K562 (cell line): ENCODE measurements around the gene HES5. TPM values are rescaled to one million over a fixed set of nuclear protein-coding genes. Genes with fewer than 3 reads are reported as not detected.

ENCODE experiments used
- HDAC8 ChIP-seq: fragments of 450-650 bp; IDR thresholded peaks from 2 replicates; pipeline ENCODE4 v1.6.1; 2016; ENCODE audit warnings: mild to moderate bottlenecking, missing genetic modification characterization, moderate library complexity, missing compliant biosample characterization
- MLLT1 ChIP-seq, 2 experiments: fragments of 450-650 bp; IDR thresholded peaks; 2 replicates each; pipeline ENCODE4 v1.6.1; 2016
- NR2F6 ChIP-seq: fragments of 450-650 bp; formaldehyde crosslinking; IDR thresholded peaks from 2 replicates; pipeline ENCODE4 v1.4.0; 2020; ENCODE audit warnings: mild to moderate bottlenecking
- PCBP1 ChIP-seq: fragments of 200-400 bp; formaldehyde crosslinking; IDR thresholded peaks from 2 replicates; pipeline ENCODE4 v1.6.1; 2018; ENCODE audit warnings: mild to moderate bottlenecking, low read depth, low read length; ENCODE audit not compliant: poor library complexity, severe bottlenecking
- POLR2AphosphoS5 ChIP-seq: IDR thresholded peaks from 2 replicates; pipeline ENCODE4 v1.6.1; 2011; ENCODE audit warnings: mild to moderate bottlenecking, low read depth, low read length, moderate library complexity; ENCODE audit not compliant: control insufficient read depth, insufficient read depth
- RNF219 ChIP-seq: fragments of 250-450 bp; sonication (Bioruptor Pico); IDR thresholded peaks from 2 replicates; pipeline ENCODE4 v1.5.0; 2022; ENCODE audit warnings: mild to moderate bottlenecking
- TSC22D4 ChIP-seq: fragments of 450-650 bp; IDR thresholded peaks from 2 replicates; pipeline ENCODE4 v1.6.1; 2016; ENCODE audit warnings: missing genetic modification characterization, missing biosample characterization, control low read depth
- YY1 ChIP-seq, 3 experiments: IDR thresholded peaks; 2 replicates each; pipeline ENCODE4 v1.6.1; 2011; ENCODE audit warnings: low read length in 2 of 3, mild to moderate bottlenecking in 2 of 3, moderate library complexity in 2 of 3, borderline replicate concordance in 1 of 3, control low read depth in 1 of 3, low read depth in 1 of 3; ENCODE audit not compliant: insufficient read depth in 3 of 3, insufficient replicate concordance in 2 of 3, control insufficient read depth in 1 of 3, insufficient read length in 1 of 3; ENCODE audit errors: extremely low read depth in 1 of 3
- ZBTB11 ChIP-seq, 3 experiments: fragments of 200-800 bp in 1 of 3; fragments of 250-450 bp in 1 of 3; fragments of 450-650 bp in 1 of 3; sonication (Bioruptor Pico) in 1 of 3; sonication (Bioruptor generic) in 1 of 3; formaldehyde crosslinking in 1 of 3; IDR thresholded peaks; 2 replicates each; pipeline versions ENCODE4 v1.6.1 to v1.8.0; 2016 to 2022; ENCODE audit warnings: mild to moderate bottlenecking in 2 of 3, missing genetic modification characterization in 2 of 3, missing compliant biosample characterization in 1 of 3, moderate library complexity in 1 of 3
- ZFPM2 ChIP-seq: fragments of 250-450 bp; sonication (Bioruptor Pico); IDR thresholded peaks from 2 replicates; pipeline ENCODE4 v1.5.1; 2022; ENCODE audit warnings: mild to moderate bottlenecking
- ZMIZ1 ChIP-seq, 2 experiments: fragments of 150-350 bp in 1 of 2; IDR thresholded peaks; 2 replicates each; pipeline ENCODE4 v1.6.1; 2012 to 2016; ENCODE audit warnings: low read depth in 2 of 2, low read length in 2 of 2, mild to moderate bottlenecking in 1 of 2, moderate library complexity in 1 of 2
- ZNF134 ChIP-seq: fragments of 250-450 bp; sonication (Bioruptor Pico); conservative IDR thresholded peaks from 2 replicates; pipeline ENCODE4 v1.4.0; 2020
- ZNF766 ChIP-seq: fragments of 200-800 bp; sonication (Bioruptor generic); conservative IDR thresholded peaks from 2 replicates; pipeline ENCODE4 v1.6.1; 2016; ENCODE audit warnings: missing genetic modification characterization, missing compliant biosample characterization
- polyA plus RNA-seq, 8 experiments: library from polyadenylated mRNA; depleted of rRNA in 4 of 8; stranded (reverse) in 5 of 8; unstranded in 3 of 8; fragments of >200 nt; fragmentation: Nextera tagmentation in 2 of 8; fragmentation: Illumina TruSeq in 1 of 8; extraction: Ambion mirVana in 2 of 8; extraction: Trizol in 1 of 8; gene quantifications; 2 replicates each; pipeline versions ENCODE4 v1.2.1 to v1.2.3, GENCODE V29; 2011 to 2014; ENCODE audit warnings: inconsistent platforms in 1 of 8, missing spikeins in 1 of 8
- total RNA-seq, 7 experiments: library from RNA; depleted of rRNA in 6 of 7; stranded (reverse); fragments of >200 nt in 6 of 7; fragmentation: Illumina TruSeq in 2 of 7; extraction: Trizol in 2 of 7; gene quantifications; 2 replicates each; pipeline versions ENCODE4 v1.2.1 to v1.2.3, GENCODE V29; 2011 to 2021; ENCODE audit warnings: low replicate concordance in 1 of 7

Gene HES5
- total and polyA plus RNA-seq, 9 of the 15 experiments (the other 6 are each of a cell fraction or from before 2014, with no cell fraction given), result not detected

- peak in 1 of 2 experiments; percentile 53; a peak in 1 of 4 replicates for TF ChIP-seq ZMIZ1 (IDR thresholded peaks at IDR 0.05; ENCODE audit: low read depth in 2 of 2, low read length in 2 of 2)
- TF ChIP-seq TSC22D4 (tag), result no peak
- peak; percentile 77 for TF ChIP-seq PCBP1
- no peak for TF ChIP-seq MLLT1 (IDR thresholded peaks at IDR 0.05)
- peak; percentile 100 for TF ChIP-seq ZNF766 (CRISPR knock-in tag)
- peak; percentile 84 for TF ChIP-seq ZNF134
- 0 out of 2 replicates have a peak, but pooled peaks have one; percentile 45 for TF ChIP-seq ZFPM2
- TF ChIP-seq ZBTB11 (CRISPR knock-in tag; IDR thresholded peaks at IDR 0.05), result peak in 1 of 3 experiments; percentile 90; a peak in 2 of 6 replicates
- TF ChIP-seq POLR2AphosphoS5, result peak; percentile 94
- 0 out of 2 replicates have a peak, but pooled peaks have one; percentile 22 for TF ChIP-seq NR2F6
- TF ChIP-seq RNF219 (CRISPR knock-in tag), result no peak
- TF ChIP-seq YY1 (IDR thresholded peaks at IDR 0.05; ENCODE audit: borderline replicate concordance in 1 of 3, control insufficient read depth in 1 of 3, extremely low read depth in 1 of 3, insufficient read depth in 3 of 3, insufficient read length in 1 of 3, insufficient replicate concordance in 2 of 3, low read depth in 1 of 3, low read length in 2 of 3), result peak; percentile 90 to 97 (median 95)
- TF ChIP-seq HDAC8 (tag), result peak; percentile 83
These were observed 3.9 kb downstream of the HES5 start, which contains the start of gene PANK4 (continued) for GRCh38 chr1:2525920-2526823.
